ACC112 (cell line): Measurements from ENCODE around the gene LRRC71.

Experiments
- H2AFZ ChIP-seq: fragments of 200-600 bp; sonication (generic); one replicate; pipeline ENCODE4 v1.6.0; 2017; ENCODE audit warnings: antibody characterized with exemption, low read length; ENCODE audit not compliant: unreplicated experiment
- H3K27ac ChIP-seq: fragments of 200-600 bp; sonication (generic); 2 replicates; pipeline ENCODE4 v1.5.1; 2014; ENCODE audit warnings: low read depth, mild to moderate bottlenecking, antibody characterized with exemption, low read length, moderate library complexity
- H3K27me3 ChIP-seq: fragments of 200-600 bp; sonication (generic); 2 replicates; pipeline ENCODE4 v1.6.1; 2014; ENCODE audit warnings: mild to moderate bottlenecking, antibody characterized with exemption, low read length, moderate library complexity, mixed read lengths; ENCODE audit not compliant: insufficient read depth
- H3K36me3 ChIP-seq: fragments of 200-600 bp; sonication (generic); 2 replicates; pipeline ENCODE4 v1.6.1; 2016; ENCODE audit warnings: mild to moderate bottlenecking, antibody characterized with exemption, low read length, moderate library complexity, mixed read lengths; ENCODE audit not compliant: insufficient read depth
- H3K4me1 ChIP-seq: fragments of 200-600 bp; sonication (generic); one replicate; pipeline ENCODE4 v1.6.1; 2016; ENCODE audit warnings: low read length, mixed read lengths; ENCODE audit not compliant: insufficient read depth, unreplicated experiment, control insufficient read depth
- H3K4me3 ChIP-seq: fragments of 200-600 bp; sonication (generic); 2 replicates; pipeline ENCODE4 v1.5.1; 2014; ENCODE audit warnings: mild to moderate bottlenecking, low read depth, low read length
- H3K79me2 ChIP-seq: fragments of 200-600 bp; sonication (generic); one replicate; pipeline ENCODE4 v1.6.0; 2016; ENCODE audit warnings: low read length; ENCODE audit not compliant: control insufficient read depth, unreplicated experiment, insufficient read depth

LRRC71 gene

GRCh38 chr1:156948708-156949107, 28.3 kb downstream of the LRRC71 start:
- Histone ChIP-seq H3K27me3 (no peaks in the 10 kb centered on the region), H2AFZ (no peak overlapping the region), H3K4me1 (no peaks in the 10 kb centered on the region), H3K4me3 (no peak overlapping the region), H3K79me2 (no peaks in the 10 kb centered on the region), H3K36me3 (peaks cover 28% of the 10 kb centered on the region; the same call in 1 of the 2 replicates), H3K27ac (no peak overlapping the region)

GRCh38 chr1:156949127-156949526, 28.7 kb downstream of the LRRC71 start:
- Histone ChIP-seq H3K27me3 (no peaks in the 10 kb centered on the region), H3K79me2 (no peaks in the 10 kb centered on the region), H3K36me3 (peaks cover 25% of the 10 kb centered on the region; the same call in 1 of the 2 replicates), H3K4me1 (no peaks in the 10 kb centered on the region), H2AFZ (no peak overlapping the region), H3K4me3 (no peak overlapping the region), H3K27ac (no peak overlapping the region)

DNA sequence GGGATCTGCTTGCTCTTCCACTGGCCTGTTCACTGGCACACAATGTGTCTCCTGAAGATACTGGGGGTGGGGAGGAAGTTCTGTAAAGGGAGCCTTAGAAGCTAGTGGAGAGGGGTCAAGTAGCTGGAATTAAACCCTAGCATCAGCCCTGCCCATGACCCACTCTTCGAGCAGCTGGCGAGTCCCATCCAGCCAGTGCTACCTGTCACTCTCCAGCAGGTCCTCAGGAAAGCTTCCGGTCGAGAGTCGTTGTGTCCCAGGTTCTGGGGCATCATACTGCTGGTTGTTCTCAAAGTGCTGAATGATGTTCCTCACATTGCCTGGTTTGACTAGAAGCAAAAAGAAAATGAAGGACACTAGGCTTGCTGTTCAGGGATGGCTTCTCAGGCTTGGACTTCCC, 30.9 kb downstream of the LRRC71 start:
- Histone ChIP-seq H3K79me2 (no peaks in the 10 kb centered on the region), H3K27ac (no peak overlapping the region), H3K27me3 (no peaks in the 10 kb centered on the region), H2AFZ (no peak overlapping the region), H3K4me3 (no peak overlapping the region), H3K4me1 (no peaks in the 10 kb centered on the region), H3K36me3 (peaks cover 17% of the 10 kb centered on the region; the same call in 1 of the 2 replicates)

DNA sequence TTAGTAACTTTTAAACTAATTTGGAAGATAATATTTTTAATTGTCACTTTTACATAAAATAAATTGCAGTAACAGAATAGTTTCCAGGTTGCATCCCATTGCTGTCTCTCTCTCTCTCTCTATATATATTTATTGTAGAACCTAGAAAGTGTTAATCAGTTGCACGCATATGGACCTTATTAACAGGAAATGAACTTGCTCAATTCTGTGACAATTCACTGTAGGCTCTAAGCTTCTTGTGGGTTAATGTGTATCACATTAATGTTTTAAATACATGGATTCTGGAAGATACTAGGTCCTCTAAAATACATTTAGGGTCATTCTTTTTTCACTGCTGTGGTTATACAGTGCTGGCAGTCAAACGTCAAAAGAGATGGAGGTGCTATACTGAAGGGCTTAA, 33.1 kb downstream of the LRRC71 start:
- Histone ChIP-seq H3K27ac (no peak overlapping the region), H3K36me3 (peaks cover 9% of the 10 kb centered on the region; the same call in 1 of the 2 replicates), H3K4me1 (no peaks in the 10 kb centered on the region), H3K79me2 (no peaks in the 10 kb centered on the region), H2AFZ (no peak overlapping the region), H3K4me3 (no peak overlapping the region), H3K27me3 (no peaks in the 10 kb centered on the region)

- no peak overlapping the region for H3K27ac ChIP-seq
- no peaks in the 10 kb centered on the region for H3K4me1 ChIP-seq
- no peak overlapping the region for H2AFZ ChIP-seq
- no peaks in the 10 kb centered on the region for H3K27me3 ChIP-seq
- H3K79me2 ChIP-seq: no peaks in the 10 kb centered on the region
- no peak overlapping the region for H3K4me3 ChIP-seq
- peaks cover 4% of the 10 kb centered on the region; the same call in 1 of the 2 replicates for H3K36me3 ChIP-seq
These were observed 35.9 kb downstream of the LRRC71 start for GRCh38 chr1:156956333-156956732.

GRCh38 chr1:156957634-156958033, 37.2 kb downstream of the LRRC71 start:
- Histone ChIP-seq H3K79me2 (no peaks in the 10 kb centered on the region), H3K4me3 (no peak overlapping the region), H3K27ac (no peak overlapping the region), H3K27me3 (no peaks in the 10 kb centered on the region), H3K4me1 (no peaks in the 10 kb centered on the region), H3K36me3 (peaks cover 7% of the 10 kb centered on the region; the same call in 1 of the 2 replicates), H2AFZ (no peak overlapping the region)

DNA sequence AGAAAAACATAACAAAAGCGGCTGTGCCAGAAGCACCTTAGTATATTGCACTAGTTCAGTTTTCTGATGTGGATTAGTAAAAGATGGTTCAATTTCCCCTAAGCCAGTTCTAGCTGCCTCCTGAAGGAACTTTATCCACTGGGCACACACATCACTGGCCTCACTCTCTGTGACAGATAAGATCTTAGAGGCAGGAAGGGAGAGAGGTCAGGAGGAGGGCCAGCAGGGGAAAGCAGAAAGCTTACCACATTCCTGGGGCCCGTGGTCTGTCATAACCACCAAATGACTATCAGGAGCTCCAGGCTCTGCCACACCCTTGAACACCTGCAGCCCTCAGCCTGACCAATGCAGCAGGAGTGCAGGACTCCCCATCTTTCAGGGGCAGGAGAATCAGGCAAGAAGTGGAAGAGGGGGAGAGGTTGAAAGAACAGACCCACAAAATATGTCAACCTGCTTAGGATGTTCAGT, 37.8 kb downstream of the LRRC71 start:
- H3K79me2 ChIP-seq: no peaks in the 10 kb centered on the region
- no peak overlapping the region for H3K4me3 ChIP-seq
- peaks cover 7% of the 10 kb centered on the region; the same call in 1 of the 2 replicates for H3K36me3 ChIP-seq

DNA sequence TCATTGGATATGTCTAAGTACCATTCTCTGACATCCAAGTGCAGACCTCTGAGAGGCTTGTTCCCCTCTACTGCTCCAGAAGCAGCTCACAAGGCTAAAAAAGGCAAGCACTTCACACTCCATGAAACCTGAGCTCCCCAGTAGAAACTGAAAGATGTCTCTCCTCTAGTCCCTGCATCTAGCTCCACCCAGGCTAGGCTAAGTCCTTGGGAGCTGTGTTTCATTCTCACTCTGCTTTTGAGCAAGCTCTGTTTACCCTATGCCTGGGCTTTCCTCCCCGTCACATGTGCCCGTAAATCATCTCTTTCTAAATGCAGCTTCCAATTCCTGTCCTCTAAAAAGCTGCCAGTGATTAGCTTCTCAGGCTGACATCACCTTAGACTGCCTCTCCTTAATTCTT, 39.0 kb downstream of the LRRC71 start:
- H3K36me3 ChIP-seq: peaks cover 6% of the 10 kb centered on the region; the same call in 1 of the 2 replicates
- H3K4me3 ChIP-seq: no peak overlapping the region
- peaks cover 10% of the 10 kb centered on the region for H3K4me1 ChIP-seq
- H3K27ac ChIP-seq: no peak overlapping the region
- H3K27me3 ChIP-seq: no peaks in the 10 kb centered on the region
- no peak overlapping the region for H2AFZ ChIP-seq
- H3K79me2 ChIP-seq: no peaks in the 10 kb centered on the region

More for the DNA sequence above, 37.8 kb downstream of the LRRC71 start:
- H3K27me3 ChIP-seq: no peaks in the 10 kb centered on the region
- H3K27ac ChIP-seq: no peak overlapping the region
- no peak overlapping the region for H2AFZ ChIP-seq
- no peaks in the 10 kb centered on the region for H3K4me1 ChIP-seq

DNA sequence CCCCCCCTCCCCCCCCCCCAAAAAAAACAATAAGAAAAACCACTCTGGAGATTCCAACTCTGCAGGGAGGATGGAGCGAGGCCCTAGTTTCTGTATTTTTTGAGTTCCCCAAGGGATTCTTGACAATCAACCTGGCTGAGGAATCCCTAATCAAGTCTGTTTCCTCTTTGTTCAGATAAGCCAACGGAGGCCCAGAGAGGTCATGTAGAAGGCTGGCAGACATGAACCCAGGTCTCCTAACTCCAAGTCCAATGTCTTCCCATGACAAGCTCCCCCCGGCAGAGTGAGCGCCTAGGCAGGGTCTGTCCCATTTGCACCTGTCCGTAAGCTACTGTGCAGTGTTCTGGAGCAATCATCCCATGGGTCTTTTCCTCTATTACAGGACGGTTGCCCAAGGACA, 39.5 kb downstream of the LRRC71 start:
- Histone ChIP-seq H2AFZ (no peak overlapping the region), H3K27ac (no peak overlapping the region), H3K4me1 (peaks cover 10% of the 10 kb centered on the region), H3K27me3 (no peaks in the 10 kb centered on the region), H3K36me3 (peaks cover 2% of the 10 kb centered on the region; the same call in 1 of the 2 replicates), H3K79me2 (no peaks in the 10 kb centered on the region), H3K4me3 (no peak overlapping the region)

GRCh38 chr1:156961709-156962108, 41.3 kb downstream of the LRRC71 start:
- Histone ChIP-seq H2AFZ (no peak overlapping the region), H3K4me1 (peaks cover 10% of the 10 kb centered on the region), H3K27ac (no peak overlapping the region), H3K36me3 (peaks cover 2% of the 10 kb centered on the region; the same call in 1 of the 2 replicates), H3K4me3 (no peak overlapping the region), H3K79me2 (no peaks in the 10 kb centered on the region), H3K27me3 (no peaks in the 10 kb centered on the region)

DNA sequence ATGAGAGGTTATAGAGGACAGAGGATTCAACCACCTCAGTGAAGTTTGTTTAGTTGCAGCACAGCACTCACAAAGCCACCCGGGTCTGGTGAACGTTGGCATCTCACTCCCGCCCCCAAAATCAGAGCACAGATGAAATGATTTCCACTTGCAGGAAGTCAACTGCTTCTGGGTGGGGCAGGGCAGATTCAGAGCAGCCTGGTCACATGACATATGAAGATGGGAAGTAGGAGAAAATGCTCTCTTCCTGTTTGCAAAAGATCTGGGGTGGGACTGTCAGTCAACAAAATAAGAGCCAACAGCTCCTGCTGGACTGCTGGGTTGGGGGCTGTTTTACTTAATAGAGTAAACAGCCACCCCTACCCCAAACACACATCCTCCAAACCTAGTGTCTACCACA, 43.2 kb downstream of the LRRC71 start:
- H3K27ac ChIP-seq: no peak overlapping the region

More for the DNA sequence above, 43.2 kb downstream of the LRRC71 start:
- peaks cover 2% of the 10 kb centered on the region; the same call in 1 of the 2 replicates for H3K36me3 ChIP-seq
- no peak overlapping the region for H2AFZ ChIP-seq
- H3K79me2 ChIP-seq: no peaks in the 10 kb centered on the region
- no peak overlapping the region for H3K4me3 ChIP-seq
- no peaks in the 10 kb centered on the region for H3K27me3 ChIP-seq
- peaks cover 10% of the 10 kb centered on the region for H3K4me1 ChIP-seq
